GM12891 (cell line): Measurements from ENCODE around the gene TIMP2.

ENCODE experiments used
- SPI1 ChIP-seq: IDR thresholded peaks from 2 replicates; pipeline ENCODE4 v1.6.1; 2011; ENCODE audit warnings: low read depth, low read length, control low read depth
- TAF1 ChIP-seq: IDR thresholded peaks from 2 replicates; pipeline ENCODE4 v1.6.1; 2011; ENCODE audit warnings: low read depth, low read length, control low read depth

GRCh38 chr17:78899361-78900260, 25.6 kb downstream of the TIMP2 start:
- no peak for TF ChIP-seq SPI1
- no peak for TF ChIP-seq TAF1
